ENCODE measurements around the gene MOSMO.

MOSMO gene

GRCh38 chr16:21980032-21980431, 27.9 kb upstream of the MOSMO start:
- no peak for TF ChIP-seq CTCF (IDR thresholded peaks at IDR 0.05; ENCODE audit: borderline replicate concordance, insufficient read depth, low read depth, low read length)

GRCh38 chr16:21982108-21982507, 25.8 kb upstream of the MOSMO start:
- H3K4me3 ChIP-seq (ENCODE audit: low read depth, low read length) = no peak overlapping the region
- no peak for TF ChIP-seq CTCF (IDR thresholded peaks at IDR 0.05; ENCODE audit: borderline replicate concordance, insufficient read depth, low read depth, low read length)

More at GRCh38 chr16:21980032-21980431, 27.9 kb upstream of the MOSMO start:
- no peak overlapping the region for H3K4me3 ChIP-seq (ENCODE audit: low read depth, low read length)

- no peak for TF ChIP-seq CTCF (IDR thresholded peaks at IDR 0.05; ENCODE audit: borderline replicate concordance, insufficient read depth, low read depth, low read length)
- no peak overlapping the region for H3K4me3 ChIP-seq (ENCODE audit: low read depth, low read length)
Measured at GRCh38 chr16:21984062-21984461, 23.8 kb upstream of the MOSMO start.

- no peak overlapping the region for H3K4me3 ChIP-seq (ENCODE audit: low read depth, low read length)
- TF ChIP-seq CTCF (IDR thresholded peaks at IDR 0.05; ENCODE audit: borderline replicate concordance, insufficient read depth, low read depth, low read length) = no peak
Measured at GRCh38 chr16:21985524-21985923, 22.4 kb upstream of the MOSMO start.

GRCh38 chr16:21986692-21987246, 21.1 kb upstream of the MOSMO start:
- H3K4me3 ChIP-seq (ENCODE audit: low read depth, low read length) = no peak overlapping the region
- no peak for TF ChIP-seq CTCF (IDR thresholded peaks at IDR 0.05; ENCODE audit: borderline replicate concordance, insufficient read depth, low read depth, low read length)

GRCh38 chr16:21987498-21987897, 20.4 kb upstream of the MOSMO start:
- no peak for TF ChIP-seq CTCF (IDR thresholded peaks at IDR 0.05; ENCODE audit: borderline replicate concordance, insufficient read depth, low read depth, low read length)
- no peak overlapping the region for H3K4me3 ChIP-seq (ENCODE audit: low read depth, low read length)

- TF ChIP-seq CTCF (IDR thresholded peaks at IDR 0.05; ENCODE audit: borderline replicate concordance, insufficient read depth, low read depth, low read length) = no peak
Measured at GRCh38 chr16:21989133-21989532, 18.8 kb upstream of the MOSMO start.

More at GRCh38 chr16:21989133-21989532, 18.8 kb upstream of the MOSMO start:
- no peak overlapping the region for H3K4me3 ChIP-seq (ENCODE audit: low read depth, low read length)

Measured in GM12875 (cell line).